ENCODE measurements around the gene RUNX2.

DNA sequence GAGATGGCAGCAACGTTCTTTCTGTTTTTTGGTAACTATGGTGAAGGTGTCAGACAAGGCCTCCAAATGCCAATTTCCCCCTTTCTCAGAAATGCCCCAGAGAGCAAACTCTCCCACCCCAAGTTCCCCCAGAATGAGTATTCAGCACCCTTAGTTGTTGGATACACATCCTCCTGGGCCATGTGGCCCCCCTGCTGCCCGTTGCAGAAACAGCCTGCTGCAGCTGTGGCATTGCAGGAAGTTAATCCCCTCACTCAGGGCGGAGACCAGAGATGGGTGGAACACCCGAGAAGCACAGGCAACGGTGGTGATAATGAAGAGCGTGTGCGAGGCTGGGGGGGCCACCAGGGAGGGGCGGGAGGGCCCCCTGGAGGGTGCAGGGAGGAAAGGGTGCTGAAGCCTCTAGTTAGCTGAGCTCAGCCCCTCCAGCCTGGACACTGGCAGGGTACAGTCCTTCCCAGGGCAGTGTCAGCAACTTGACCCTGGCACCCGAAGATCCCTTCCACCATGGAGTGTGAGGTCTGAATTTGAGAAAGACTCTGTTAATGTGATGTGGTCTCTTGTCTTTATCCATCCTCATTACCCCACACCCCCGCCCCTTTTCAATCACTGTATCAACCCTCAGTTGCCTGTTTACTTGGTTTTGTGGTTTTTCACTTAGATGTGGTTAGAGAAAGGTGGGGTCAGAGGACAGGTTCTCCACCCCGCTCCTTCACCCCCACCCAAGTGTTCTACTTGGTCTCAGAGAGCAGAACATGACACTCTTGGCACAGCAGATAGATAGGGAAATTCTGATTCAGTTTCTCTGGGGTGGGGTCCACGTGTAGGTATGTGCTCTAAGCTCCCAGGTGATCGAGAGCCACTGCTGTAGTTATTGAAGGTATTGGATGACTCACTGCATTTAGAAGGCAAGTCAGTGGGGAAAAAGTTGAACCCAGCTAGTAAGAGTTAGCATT, 258.4 kb downstream of the RUNX2 start:
- TF ChIP-seq ZNF70 (CRISPR knock-in tag; IDR thresholded peaks at IDR 0.05), result no peak
- no peak for TF ChIP-seq PATZ1 (CRISPR knock-in tag; IDR thresholded peaks at IDR 0.05; ENCODE audit: borderline replicate concordance)
- TF ChIP-seq PPARA (CRISPR knock-in tag; IDR thresholded peaks at IDR 0.05; ENCODE audit: borderline replicate concordance), result no peak
- no peak for TF ChIP-seq CREB5 (CRISPR knock-in tag; IDR thresholded peaks at IDR 0.05; ENCODE audit: low read depth)
- TF ChIP-seq ZFP30 (CRISPR knock-in tag; IDR thresholded peaks at IDR 0.05), result no peak
